ENCODE measurements around the gene NPC1L1. TPM values are rescaled to one million over a fixed set of nuclear protein-coding genes. Genes with fewer than 3 reads are reported as not detected.

NPC1L1 gene
- total RNA-seq, result not detected in 2 replicates

GRCh38 chr7:44541028-44541869 lies at the start of gene NPC1L1:
NPC1L1 (minus strand) TSS chr7:44541330; CDS start chr7:44541259, 71 bp downstream.

GRCh38 chr7:44581879-44582603 lies 40.9 kb upstream of the NPC1L1 start, which contains the start of gene TMED4:
TMED4 (minus strand) TSS chr7:44582231; CDS start chr7:44582206, 25 bp downstream.

GRCh38 chr7:44573464-44574286 lies 32.5 kb upstream of the NPC1L1 start, which contains the start of gene DDX56:
DDX56 (minus strand) TSS chr7:44573908; CDS start chr7:44573895, 13 bp downstream.

GRCh38 chr7:44490351-44491200 lies 50.6 kb downstream of the NPC1L1 start, which contains the start of gene NUDCD3:
NUDCD3 (minus strand) TSS chr7:44490658; CDS start chr7:44490600, 58 bp downstream.

Other genes with a start within 250 kb of the NPC1L1 start
- gene CAMK2B, start 215.7 kb downstream of the NPC1L1 start, total RNA-seq, result 0.58 TPM in 1 of 2 replicates, not detected in the other
- gene NUDCD3, start 50.7 kb downstream of the NPC1L1 start, total RNA-seq, result 26.1 and 51.0 TPM in 2 replicates
- 43.9 and 48.8 TPM in 2 replicates for gene DDX56, start 32.6 kb upstream of the NPC1L1 start, total RNA-seq
- 43.8 and 69.2 TPM in 2 replicates for gene TMED4, start 40.9 kb upstream of the NPC1L1 start, total RNA-seq
- gene OGDH, start 65.3 kb upstream of the NPC1L1 start, total RNA-seq, result 37.4 and 53.9 TPM in 2 replicates
- 9.0 and 13.8 TPM in 2 replicates for gene ZMIZ2, start 207.5 kb upstream of the NPC1L1 start, total RNA-seq

Measured in pericardium fibroblast (primary cell).